Mesendoderm (in vitro differentiated cells): ENCODE results near the gene UHRF1.

Experiments used
- DNase-seq: peaks from one replicate; pipeline ENCODE4 v3.0.0; 2013
- H2AK5ac ChIP-seq: 2 replicates; pipeline ENCODE4 v1.6.1; 2013; ENCODE audit warnings: low read length, inconsistent platforms
- H2BK120ac ChIP-seq: 2 replicates; pipeline ENCODE4 v1.6.1; 2013; ENCODE audit warnings: low read depth, mild to moderate bottlenecking, low read length, moderate library complexity, mixed read lengths
- H2BK15ac ChIP-seq: replicated peaks from 2 replicates; pipeline ENCODE4 v1.6.1; 2013; ENCODE audit warnings: low read depth, mild to moderate bottlenecking, moderate library complexity
- H2BK5ac ChIP-seq: 2 replicates; pipeline ENCODE4 v1.6.1; 2013; ENCODE audit warnings: low read length, inconsistent platforms
- H3K18ac ChIP-seq: 2 replicates; pipeline ENCODE4 v1.6.1; 2013; ENCODE audit warnings: mild to moderate bottlenecking, low read length, mixed read lengths
- H3K23ac ChIP-seq: one replicate; pipeline ENCODE4 v1.6.1; 2013; ENCODE audit warnings: low read length
- H3K27ac ChIP-seq: 2 replicates; pipeline ENCODE4 v1.5.1; 2013; ENCODE audit warnings: low read depth, mild to moderate bottlenecking, inconsistent platforms, low read length, moderate library complexity
- H3K27me3 ChIP-seq: 2 replicates; pipeline ENCODE4 v1.6.1; 2013; ENCODE audit warnings: low read length, control low read depth, mild to moderate bottlenecking, inconsistent platforms; ENCODE audit not compliant: insufficient read depth, poor library complexity
- H3K36me3 ChIP-seq: 2 replicates; pipeline ENCODE4 v1.6.1; 2013; ENCODE audit warnings: low read length, inconsistent platforms; ENCODE audit not compliant: control insufficient read depth, insufficient read depth
- H3K4ac ChIP-seq: one replicate; pipeline ENCODE4 v1.6.1; 2013; ENCODE audit warnings: low read depth, mild to moderate bottlenecking, low read length, moderate library complexity
- H3K4me1 ChIP-seq: 2 replicates; pipeline ENCODE4 v1.6.1; 2013; ENCODE audit warnings: low read depth, low read length, inconsistent platforms; ENCODE audit not compliant: control insufficient read depth
- H3K4me2 ChIP-seq: 2 replicates; pipeline ENCODE4 v1.6.1; 2013; ENCODE audit warnings: low read length
- H3K4me3 ChIP-seq: 2 replicates; pipeline ENCODE4 v1.5.1; 2013; ENCODE audit warnings: mild to moderate bottlenecking, low read length
- H3K56ac ChIP-seq: one replicate; pipeline ENCODE4 v1.6.1; 2013; ENCODE audit warnings: low read length
- H3K79me1 ChIP-seq: 2 replicates; pipeline ENCODE4 v1.6.1; 2013; ENCODE audit warnings: low read length, inconsistent platforms
- H3K79me2 ChIP-seq: 2 replicates; pipeline ENCODE4 v1.6.1; 2013; ENCODE audit warnings: mild to moderate bottlenecking, low read length; ENCODE audit not compliant: control insufficient read depth, insufficient read depth
- H3K9ac ChIP-seq: 2 replicates; pipeline ENCODE4 v1.6.1; 2013; ENCODE audit warnings: low read length, inconsistent platforms
- H4K5ac ChIP-seq: one replicate; pipeline ENCODE4 v1.6.1; 2013; ENCODE audit warnings: low read length
- H4K8ac ChIP-seq: one replicate; pipeline ENCODE4 v1.6.1; 2013; ENCODE audit warnings: low read depth, mild to moderate bottlenecking, control low read depth, low read length, moderate library complexity
- WGBS: extraction: QIAGEN DNeasy Blood & Tissue Kit; methylation state at CpG from one replicate; pipeline ENCODE4 v1.1.7; 2013; ENCODE audit warnings: low lambda C conversion rate, missing lambda C conversion rate; ENCODE audit not compliant: insufficient coverage; ENCODE audit errors: extremely low coverage; 5-methylcytosine and 5-hydroxymethylcytosine counted together

Gene UHRF1

GRCh38 chr19:4968462-4969291 lies 59.4 kb downstream of the UHRF1 start, which contains the start of gene KDM4B:
KDM4B (plus strand) TSS chr19:4969113; CDS start chr19:5032891, 63,778 bp downstream.
- Histone ChIP-seq H4K8ac (no peak within 1 kb of the TSS), H3K36me3 (no peaks in the 10 kb centered on the region), H3K79me2 (peaks cover 11% of the 10 kb centered on the region), H4K5ac (no peak within 1 kb of the TSS), H3K18ac (peak within 1 kb of the TSS; percentile 56), H3K79me1 (peaks cover 14% of the 10 kb centered on the region), H3K4me3 (peak within 1 kb of the TSS; percentile 46), H3K9ac (peak within 1 kb of the TSS; percentile 77), H3K27me3 (no peaks in the 10 kb centered on the region), H3K4me2 (peak within 1 kb of the TSS; percentile 49), H2AK5ac (no peak within 1 kb of the TSS), H3K4ac (peak within 1 kb of the TSS; percentile 57), H2BK15ac (no peak within 1 kb of the TSS), H3K27ac (no peak within 1 kb of the TSS), H3K4me1 (peaks cover 3% of the 10 kb centered on the region), H3K23ac (peak within 1 kb of the TSS; percentile 81), H2BK5ac (no peak within 1 kb of the TSS), H2BK120ac (no peak within 1 kb of the TSS), H3K56ac (peak within 1 kb of the TSS; percentile 81)
- peak; percentile 100 for DNase-seq
- no CpG with 5 or more reads among the region's 96 CpGs for WGBS

- H3K9ac ChIP-seq = peak overlapping the region; percentile 77
- no peak for DNase-seq
- H4K5ac ChIP-seq = no peak overlapping the region
- no peak overlapping the region for H2BK15ac ChIP-seq
- no peaks in the 10 kb centered on the region for H3K36me3 ChIP-seq
- WGBS = no CpG with 5 or more reads among the region's 54 CpGs
- H2AK5ac ChIP-seq = no peak overlapping the region
- peak overlapping the region; percentile 15 for H3K4me2 ChIP-seq
- H3K79me1 ChIP-seq = peaks cover 14% of the 10 kb centered on the region
- no peak overlapping the region for H3K23ac ChIP-seq
- peak overlapping the region; percentile 57 for H3K4ac ChIP-seq
- H4K8ac ChIP-seq = no peak overlapping the region
- peak overlapping the region; percentile 56 for H3K18ac ChIP-seq
- H3K27me3 ChIP-seq = no peaks in the 10 kb centered on the region
- H2BK120ac ChIP-seq = no peak overlapping the region
- no peak overlapping the region for H2BK5ac ChIP-seq
- peaks cover 3% of the 10 kb centered on the region for H3K4me1 ChIP-seq
- no peak overlapping the region for H3K27ac ChIP-seq
- peaks cover 11% of the 10 kb centered on the region for H3K79me2 ChIP-seq
- peak overlapping the region; percentile 75 for H3K56ac ChIP-seq
- H3K4me3 ChIP-seq = peak overlapping the region; percentile 46
Measured at GRCh38 chr19:4969292-4969771, 60.0 kb downstream of the UHRF1 start.

DNA sequence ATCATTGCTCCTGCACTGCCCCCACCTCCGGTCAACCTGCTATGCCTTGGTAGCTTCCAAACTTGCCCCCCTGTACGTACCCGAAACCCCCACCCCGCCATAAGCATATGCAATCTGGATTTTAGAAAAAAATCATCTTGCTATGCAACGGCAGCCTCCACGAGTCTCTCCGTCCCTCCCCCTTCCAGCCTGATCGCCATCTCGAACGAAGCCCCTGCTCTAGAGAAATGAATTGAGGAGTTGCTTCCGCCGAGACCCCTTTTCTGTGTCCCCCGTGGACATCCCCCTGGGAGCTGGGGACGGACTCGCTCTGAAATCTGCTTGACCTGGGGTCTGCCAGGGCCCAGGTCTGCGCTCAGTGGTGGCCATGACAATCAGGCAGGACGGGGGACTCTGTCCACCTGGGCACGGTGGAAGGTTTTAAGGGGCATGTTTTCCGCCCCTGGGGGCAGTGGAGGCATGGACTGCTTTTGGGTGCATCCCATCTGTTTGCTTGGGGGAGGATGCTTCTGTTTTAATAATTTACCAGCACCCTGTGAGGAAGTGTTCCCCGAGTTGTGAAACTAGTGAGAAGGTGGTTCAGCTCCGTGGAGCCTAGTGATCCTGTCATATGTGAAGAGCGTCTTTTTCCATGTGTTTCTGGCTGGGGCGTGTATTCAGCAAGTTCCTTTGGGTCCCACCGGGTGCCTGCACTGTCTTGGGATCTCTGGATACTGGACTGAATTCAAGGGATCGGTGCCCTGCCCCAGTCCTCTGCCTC lies 60.7 kb downstream of the UHRF1 start:
- Histone ChIP-seq H2BK5ac (no peak overlapping the region), H3K27ac (no peak overlapping the region), H3K23ac (peak overlapping the region; percentile 81), H3K9ac (peak overlapping the region; percentile 77), H3K4me2 (peak overlapping the region; percentile 15), H3K18ac (no peak overlapping the region), H3K4me1 (peaks cover 3% of the 10 kb centered on the region), H4K5ac (no peak overlapping the region), H3K79me2 (peaks cover 11% of the 10 kb centered on the region), H3K56ac (peak overlapping the region; percentile 75), H3K4me3 (peak overlapping the region; percentile 46), H2BK15ac (no peak overlapping the region), H3K79me1 (peaks cover 14% of the 10 kb centered on the region), H3K36me3 (no peaks in the 10 kb centered on the region), H3K4ac (peak overlapping the region; percentile 57), H3K27me3 (no peaks in the 10 kb centered on the region), H2AK5ac (no peak overlapping the region), H2BK120ac (no peak overlapping the region), H4K8ac (no peak overlapping the region)
- WGBS = no CpG with 5 or more reads among the region's 25 CpGs
- no peak for DNase-seq

GRCh38 chr19:4970558-4971423 lies 61.5 kb downstream of the UHRF1 start:
- H2BK15ac ChIP-seq = no peak overlapping the region
- peaks cover 11% of the 10 kb centered on the region for H3K79me2 ChIP-seq
- no peaks in the 10 kb centered on the region for H3K27me3 ChIP-seq
- no peak overlapping the region for H2BK120ac ChIP-seq
- DNase-seq = peak; percentile 33
- H3K36me3 ChIP-seq = no peaks in the 10 kb centered on the region
- no peak overlapping the region for H3K23ac ChIP-seq
- H3K79me1 ChIP-seq = peaks cover 14% of the 10 kb centered on the region
- peak overlapping the region; percentile 15 for H3K4me2 ChIP-seq
- no peak overlapping the region for H2AK5ac ChIP-seq
- peak overlapping the region; percentile 10 for H3K4me3 ChIP-seq
- H3K18ac ChIP-seq = no peak overlapping the region
- H4K5ac ChIP-seq = no peak overlapping the region
- no peak overlapping the region for H3K27ac ChIP-seq
- H3K9ac ChIP-seq = peak overlapping the region; percentile 77
- WGBS = no CpG with 5 or more reads among the region's 31 CpGs
- H4K8ac ChIP-seq = no peak overlapping the region
- peaks cover 3% of the 10 kb centered on the region for H3K4me1 ChIP-seq
- peak overlapping the region; percentile 74 for H3K56ac ChIP-seq
- no peak overlapping the region for H2BK5ac ChIP-seq
- H3K4ac ChIP-seq = no peak overlapping the region

- no peak overlapping the region for H4K8ac ChIP-seq
- peaks cover 3% of the 10 kb centered on the region for H3K4me1 ChIP-seq
- H3K79me1 ChIP-seq = peaks cover 14% of the 10 kb centered on the region
- H2BK5ac ChIP-seq = no peak overlapping the region
- H4K5ac ChIP-seq = no peak overlapping the region
- H3K27ac ChIP-seq = no peak overlapping the region
- H3K4me3 ChIP-seq = no peak overlapping the region
- H2BK15ac ChIP-seq = no peak overlapping the region
- WGBS = no CpG with 5 or more reads among the region's 10 CpGs
- H3K9ac ChIP-seq = peak overlapping the region; percentile 77
- H3K4ac ChIP-seq = no peak overlapping the region
- H2AK5ac ChIP-seq = no peak overlapping the region
- DNase-seq = peak; percentile 78
- no peak overlapping the region for H3K18ac ChIP-seq
- H3K4me2 ChIP-seq = peak overlapping the region; percentile 15
- H3K79me2 ChIP-seq = peaks cover 11% of the 10 kb centered on the region
- no peaks in the 10 kb centered on the region for H3K27me3 ChIP-seq
- H2BK120ac ChIP-seq = no peak overlapping the region
- H3K56ac ChIP-seq = peak overlapping the region; percentile 72
- H3K23ac ChIP-seq = no peak overlapping the region
- no peaks in the 10 kb centered on the region for H3K36me3 ChIP-seq
Measured at GRCh38 chr19:4971424-4971793, 62.1 kb downstream of the UHRF1 start.
